OCI-LY1 (cell line): ENCODE results near the gene DLX3.

Experiments
- CTCF ChIP-seq: fragments of 200-600 bp; sonication (generic), shearing (Covaris generic); IDR thresholded peaks from 2 replicates; pipeline ENCODE4 v1.5.1; 2017; ENCODE audit warnings: mild to moderate bottlenecking, antibody characterized with exemption, low read length, moderate library complexity, mixed read lengths
- EZH2 ChIP-seq: fragments of 200-600 bp; sonication (generic), shearing (Covaris generic); IDR thresholded peaks from 2 replicates; pipeline ENCODE4 v1.8.0; 2017; ENCODE audit warnings: borderline replicate concordance, mixed run types, mild to moderate bottlenecking, antibody characterized with exemption, low read length, moderate library complexity, mixed read lengths

- TF ChIP-seq CTCF (no peak), EZH2 (no peak)
Observed at GRCh38 chr17:49989518-49989880, 5.5 kb downstream of the DLX3 start.
